ENCODE measurements around the gene SREK1IP1. TPM values are rescaled to one million over a fixed set of nuclear protein-coding genes. Genes with fewer than 3 reads are reported as not detected.

The SREK1IP1 gene
- total and polyA plus RNA-seq, 2 experiments from 2014 or later, result 7.3 to 30.5 TPM

DNA sequence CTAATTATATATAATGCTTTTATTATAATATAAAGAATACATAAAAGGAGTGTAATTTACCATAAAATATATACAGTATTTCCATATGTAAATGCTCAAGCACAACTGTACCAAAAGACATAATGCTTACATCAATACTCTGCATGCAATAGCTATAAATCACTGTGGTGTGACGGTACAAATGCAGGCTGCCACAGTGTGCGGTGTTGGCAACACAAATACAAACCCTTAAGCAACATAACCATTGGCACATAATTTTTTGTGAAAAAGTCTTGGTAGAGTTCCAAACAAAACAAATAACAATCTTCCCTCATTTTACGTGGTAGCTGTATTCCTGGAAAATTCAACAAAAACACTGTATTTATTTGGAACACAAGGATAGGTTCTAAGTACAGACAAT, 80.1 kb downstream of the SREK1IP1 start:
- H3K4me2 ChIP-seq (ENCODE audit: unreplicated experiment), result no peak overlapping the region
- 50 to 62% methylated on average over 3 of the region's 3 CpGs for WGBS, 2 experiments (ENCODE audit: low coverage in 1 of 2, low lambda C conversion rate in 2 of 2, missing lambda C conversion rate in 2 of 2)
- H2AFZ ChIP-seq, result no peak overlapping the region
- H3F3A ChIP-seq (ENCODE audit: insufficient read depth), result no peaks in the 10 kb centered on the region
- no peak overlapping the region for H3K4me3 ChIP-seq
- H3K79me2 ChIP-seq (ENCODE audit: insufficient read depth), result no peaks in the 10 kb centered on the region
- DNase-seq, result no peak
- no peaks in the 10 kb centered on the region for H3K9me2 ChIP-seq (ENCODE audit: insufficient read depth)
- no peak overlapping the region for H3K9ac ChIP-seq
- TF ChIP-seq EZH2 (IDR thresholded peaks at IDR 0.05; ENCODE audit: insufficient read depth, poor library complexity, severe bottlenecking) (no peak), EZH2phosphoT487 (IDR thresholded peaks at IDR 0.05; ENCODE audit: insufficient read depth, low read depth) (no peak)
- H3K9me3 ChIP-seq (ENCODE audit: low read depth), result no peaks in the 10 kb centered on the region
- H3K27ac ChIP-seq, result no peak overlapping the region
- H3K27me3 ChIP-seq (replicated peaks; ENCODE audit: insufficient read depth), result peaks cover 63% of the 10 kb centered on the region
- in situ Hi-C loops (cut with MboI), result no loop called here
- H3K4me1 ChIP-seq (ENCODE audit: insufficient read depth), result no peaks in the 10 kb centered on the region
- H3K36me3 ChIP-seq (ENCODE audit: low read depth), result no peaks in the 10 kb centered on the region
- no peaks in the 10 kb centered on the region for H4K20me1 ChIP-seq (ENCODE audit: insufficient read depth)

DNA sequence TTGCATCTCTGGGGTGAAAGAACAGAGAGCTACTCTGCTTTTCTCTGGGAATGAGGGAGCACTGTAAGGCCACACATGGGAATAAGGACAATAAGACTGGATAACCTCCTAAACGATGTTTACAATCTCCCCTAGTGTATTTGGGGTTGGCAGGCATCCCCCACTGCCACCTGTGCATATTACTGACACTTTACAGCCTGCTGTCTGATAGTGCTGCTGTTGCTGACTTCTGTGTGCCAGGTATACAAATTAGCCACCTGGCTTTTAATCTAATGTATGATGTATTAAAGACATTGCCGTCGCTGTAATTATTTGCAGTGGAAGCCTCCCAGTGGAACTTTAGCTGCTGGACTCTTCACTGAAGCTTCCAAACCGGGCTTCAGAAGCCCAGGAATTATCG, 82.6 kb downstream of the SREK1IP1 start:
- Histone ChIP-seq H3K36me3 (ENCODE audit: low read depth) (no peaks in the 10 kb centered on the region), H3K27me3 (replicated peaks; ENCODE audit: insufficient read depth) (peaks cover 43% of the 10 kb centered on the region), H3K4me3 (no peak overlapping the region), H3K27ac (no peak overlapping the region), H3K9me3 (ENCODE audit: low read depth) (no peaks in the 10 kb centered on the region), H4K20me1 (ENCODE audit: insufficient read depth) (no peaks in the 10 kb centered on the region), H3K79me2 (ENCODE audit: insufficient read depth) (no peaks in the 10 kb centered on the region), H2AFZ (no peak overlapping the region), H3K9me2 (ENCODE audit: insufficient read depth) (no peaks in the 10 kb centered on the region), H3K4me2 (ENCODE audit: unreplicated experiment) (no peak overlapping the region), H3F3A (ENCODE audit: insufficient read depth) (no peaks in the 10 kb centered on the region), H3K9ac (no peak overlapping the region), H3K4me1 (ENCODE audit: insufficient read depth) (no peaks in the 10 kb centered on the region)
- WGBS, 2 experiments (ENCODE audit: low coverage in 1 of 2, low lambda C conversion rate in 2 of 2, missing lambda C conversion rate in 2 of 2), result 44 to 48% methylated on average over 5 of the region's 5 CpGs
- TF ChIP-seq EZH2phosphoT487 (IDR thresholded peaks at IDR 0.05; ENCODE audit: insufficient read depth, low read depth) (no peak), EZH2 (IDR thresholded peaks at IDR 0.05; ENCODE audit: insufficient read depth, poor library complexity, severe bottlenecking) (no peak)
- in situ Hi-C loops (cut with MboI), result no loop called here
- DNase-seq, result no peak

DNA sequence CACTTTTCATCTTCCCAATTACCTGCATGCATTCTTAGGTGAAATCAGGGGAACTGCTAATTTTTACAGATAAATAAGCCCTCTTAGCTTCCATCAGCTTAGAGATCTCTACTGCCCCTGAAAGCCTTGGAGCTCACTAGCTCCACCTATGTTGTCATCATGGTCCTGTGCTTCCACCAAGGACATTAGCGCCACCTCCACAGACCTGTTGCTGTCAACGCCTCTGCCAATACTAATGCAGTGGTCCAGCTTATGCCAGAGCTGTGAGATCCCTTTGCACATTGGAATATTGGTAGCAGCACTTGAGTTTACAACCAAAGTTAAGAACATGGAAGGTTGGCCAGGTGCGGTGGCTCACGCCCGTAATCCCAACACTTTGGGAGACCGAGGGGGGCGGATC, 85.9 kb downstream of the SREK1IP1 start:
- no peaks in the 10 kb centered on the region for H3K36me3 ChIP-seq (ENCODE audit: low read depth)
- H3K9me3 ChIP-seq (ENCODE audit: low read depth), result no peaks in the 10 kb centered on the region
- H2AFZ ChIP-seq, result no peak overlapping the region
- TF ChIP-seq EZH2 (IDR thresholded peaks at IDR 0.05; ENCODE audit: insufficient read depth, poor library complexity, severe bottlenecking) (no peak), EZH2phosphoT487 (IDR thresholded peaks at IDR 0.05; ENCODE audit: insufficient read depth, low read depth) (no peak)
- no peak overlapping the region for H3K27ac ChIP-seq
- H3K4me1 ChIP-seq (ENCODE audit: insufficient read depth), result no peaks in the 10 kb centered on the region
- H3K9me2 ChIP-seq (ENCODE audit: insufficient read depth), result no peaks in the 10 kb centered on the region
- no peak for DNase-seq
- in situ Hi-C loops (cut with MboI), result no loop called here
- H3F3A ChIP-seq (ENCODE audit: insufficient read depth), result no peaks in the 10 kb centered on the region
- WGBS, 2 experiments (ENCODE audit: low coverage in 1 of 2, low lambda C conversion rate in 2 of 2, missing lambda C conversion rate in 2 of 2), result 88 to 92% methylated on average over 7 of the region's 7 CpGs
- peaks cover 13% of the 10 kb centered on the region for H3K27me3 ChIP-seq (replicated peaks; ENCODE audit: insufficient read depth)
- no peak overlapping the region for H3K4me3 ChIP-seq
- H3K79me2 ChIP-seq (ENCODE audit: insufficient read depth), result no peaks in the 10 kb centered on the region
- no peak overlapping the region for H3K4me2 ChIP-seq (ENCODE audit: unreplicated experiment)
- H3K9ac ChIP-seq, result no peak overlapping the region
- no peaks in the 10 kb centered on the region for H4K20me1 ChIP-seq (ENCODE audit: insufficient read depth)

DNA sequence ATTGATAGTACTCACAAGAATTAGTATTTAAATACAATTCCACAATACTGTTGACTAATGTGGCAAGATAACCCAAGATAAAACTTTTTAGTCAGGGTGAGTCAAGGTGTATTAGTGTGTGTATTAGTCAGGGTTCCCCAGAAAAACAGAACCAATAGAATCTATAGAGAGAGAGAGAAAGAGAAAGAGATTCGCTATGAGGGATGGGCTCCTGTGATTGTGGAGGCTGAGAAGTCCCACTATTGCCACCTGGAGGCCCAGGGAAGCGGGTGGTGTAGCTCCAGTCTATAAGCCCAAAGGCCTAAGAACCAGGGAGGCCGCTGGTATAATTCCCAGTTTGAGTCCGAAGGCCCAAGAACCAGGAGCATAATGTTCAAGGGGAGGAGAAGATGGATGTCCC, 88.2 kb downstream of the SREK1IP1 start:
- H3K4me3 ChIP-seq, result no peak overlapping the region
- H3K36me3 ChIP-seq (ENCODE audit: low read depth), result no peaks in the 10 kb centered on the region
- H3K9ac ChIP-seq, result no peak overlapping the region
- no peak overlapping the region for H3K4me2 ChIP-seq (ENCODE audit: unreplicated experiment)
- no peak overlapping the region for H2AFZ ChIP-seq
- peaks cover 4% of the 10 kb centered on the region; the same call in 1 of the 2 replicates for H3K27me3 ChIP-seq (replicated peaks; ENCODE audit: insufficient read depth)
- no peaks in the 10 kb centered on the region for H4K20me1 ChIP-seq (ENCODE audit: insufficient read depth)
- WGBS, 2 experiments (ENCODE audit: low coverage in 1 of 2, low lambda C conversion rate in 2 of 2, missing lambda C conversion rate in 2 of 2), result 78 to 85% methylated on average over 4 of the region's 4 CpGs
- DNase-seq, result peak; percentile 6
- TF ChIP-seq EZH2phosphoT487 (IDR thresholded peaks at IDR 0.05; ENCODE audit: insufficient read depth, low read depth) (no peak), EZH2 (IDR thresholded peaks at IDR 0.05; ENCODE audit: insufficient read depth, poor library complexity, severe bottlenecking) (no peak)
- H3K27ac ChIP-seq, result no peak overlapping the region
- no peaks in the 10 kb centered on the region for H3K9me2 ChIP-seq (ENCODE audit: insufficient read depth)
- in situ Hi-C loops (cut with MboI), result no loop called here
- H3K4me1 ChIP-seq (ENCODE audit: insufficient read depth), result no peaks in the 10 kb centered on the region
- H3F3A ChIP-seq (ENCODE audit: insufficient read depth), result no peaks in the 10 kb centered on the region
- no peaks in the 10 kb centered on the region for H3K9me3 ChIP-seq (ENCODE audit: low read depth)
- no peaks in the 10 kb centered on the region for H3K79me2 ChIP-seq (ENCODE audit: insufficient read depth)

DNA sequence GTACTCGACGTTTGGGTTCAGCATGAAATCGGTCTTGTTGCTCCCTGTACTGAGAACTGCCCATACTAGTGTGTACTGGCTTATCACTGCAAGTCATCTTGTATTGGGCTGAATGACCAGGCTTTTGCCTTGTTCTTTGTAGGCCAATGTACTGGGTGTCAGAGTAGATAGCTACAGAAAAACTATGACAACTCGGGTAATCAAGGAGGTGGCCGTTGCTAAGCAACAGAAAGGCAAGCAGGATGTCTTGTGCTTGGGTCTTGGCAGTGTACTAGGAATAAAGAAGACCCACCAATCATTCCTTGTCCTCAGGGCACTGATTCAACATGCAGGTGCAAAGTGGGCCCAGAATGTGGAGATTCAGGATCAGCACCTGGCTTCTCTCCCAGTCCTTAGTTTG, 90.1 kb downstream of the SREK1IP1 start:
- no peaks in the 10 kb centered on the region for H3F3A ChIP-seq (ENCODE audit: insufficient read depth)
- no peak for DNase-seq
- no peaks in the 10 kb centered on the region for H3K9me2 ChIP-seq (ENCODE audit: insufficient read depth)
- TF ChIP-seq EZH2phosphoT487 (IDR thresholded peaks at IDR 0.05; ENCODE audit: insufficient read depth, low read depth) (no peak), EZH2 (IDR thresholded peaks at IDR 0.05; ENCODE audit: insufficient read depth, poor library complexity, severe bottlenecking) (no peak)
- no peaks in the 10 kb centered on the region for H3K9me3 ChIP-seq (ENCODE audit: low read depth)
- no peaks in the 10 kb centered on the region for H3K4me1 ChIP-seq (ENCODE audit: insufficient read depth)
- no peak overlapping the region for H3K27ac ChIP-seq
- H3K4me2 ChIP-seq (ENCODE audit: unreplicated experiment), result no peak overlapping the region
- no peaks in the 10 kb centered on the region for H3K27me3 ChIP-seq (replicated peaks; ENCODE audit: insufficient read depth)
- no peak overlapping the region for H3K9ac ChIP-seq
- no peak overlapping the region for H2AFZ ChIP-seq
- H3K4me3 ChIP-seq, result no peak overlapping the region
- H3K36me3 ChIP-seq (ENCODE audit: low read depth), result no peaks in the 10 kb centered on the region
- in situ Hi-C loops (cut with MboI), result no loop called here
- no peaks in the 10 kb centered on the region for H4K20me1 ChIP-seq (ENCODE audit: insufficient read depth)
- 47 to 58% methylated on average over 5 of the region's 5 CpGs for WGBS, 2 experiments (ENCODE audit: low coverage in 1 of 2, low lambda C conversion rate in 2 of 2, missing lambda C conversion rate in 2 of 2)
- no peaks in the 10 kb centered on the region for H3K79me2 ChIP-seq (ENCODE audit: insufficient read depth)
